GM21367 (cell line): ENCODE measurements around the gene IP6K1.
"Not testable (repeated sequence)": the region's sequence is repeated elsewhere in the genome, so short reads cannot be mapped to it uniquely, and the experiment has no call there.

Experiments
- ATAC-seq: cut with Tn5 transposase; IDR thresholded peaks from one replicate; pipeline ENCODE4 v1.9.1; 2021; ENCODE audit not compliant: unreplicated experiment

The IP6K1 gene

DNA sequence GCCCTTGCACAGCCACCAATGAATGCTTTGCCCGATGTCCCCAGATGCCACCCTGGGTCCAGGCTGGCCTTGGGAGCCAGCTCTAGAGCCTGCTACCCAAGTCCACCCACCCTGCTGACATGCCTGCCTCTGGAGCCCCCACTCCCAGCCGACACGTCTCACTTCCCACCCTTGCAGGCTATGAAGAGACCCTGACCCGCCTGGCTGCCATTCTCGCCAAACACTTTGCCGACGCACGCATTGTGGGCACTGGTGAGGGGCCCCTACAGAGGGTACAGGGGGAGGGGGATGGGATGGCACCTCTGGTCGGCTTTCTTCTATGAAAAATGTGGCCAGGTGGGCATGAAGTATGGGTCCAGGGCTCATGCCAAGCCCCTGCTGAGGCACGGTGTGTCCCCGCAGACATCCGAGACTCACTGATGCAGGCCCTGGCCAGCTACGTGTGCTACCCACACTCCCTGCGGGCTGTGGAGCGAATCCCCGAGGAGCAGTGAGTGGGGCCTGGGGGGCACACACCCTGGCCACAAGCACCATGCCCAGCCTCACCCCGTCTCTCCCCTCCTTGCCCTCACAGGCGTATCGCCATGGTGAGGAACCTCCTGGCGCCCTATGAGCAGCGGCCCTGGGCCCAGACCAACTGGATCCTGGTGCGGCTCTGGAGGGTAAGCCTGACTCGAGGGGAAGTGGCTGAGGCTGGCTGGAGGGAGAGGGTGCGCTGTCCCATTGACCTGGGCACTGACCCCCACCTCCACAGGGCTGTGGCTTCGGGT, 72.8 kb downstream of the IP6K1 start:
- ATAC-seq = no peak

DNA sequence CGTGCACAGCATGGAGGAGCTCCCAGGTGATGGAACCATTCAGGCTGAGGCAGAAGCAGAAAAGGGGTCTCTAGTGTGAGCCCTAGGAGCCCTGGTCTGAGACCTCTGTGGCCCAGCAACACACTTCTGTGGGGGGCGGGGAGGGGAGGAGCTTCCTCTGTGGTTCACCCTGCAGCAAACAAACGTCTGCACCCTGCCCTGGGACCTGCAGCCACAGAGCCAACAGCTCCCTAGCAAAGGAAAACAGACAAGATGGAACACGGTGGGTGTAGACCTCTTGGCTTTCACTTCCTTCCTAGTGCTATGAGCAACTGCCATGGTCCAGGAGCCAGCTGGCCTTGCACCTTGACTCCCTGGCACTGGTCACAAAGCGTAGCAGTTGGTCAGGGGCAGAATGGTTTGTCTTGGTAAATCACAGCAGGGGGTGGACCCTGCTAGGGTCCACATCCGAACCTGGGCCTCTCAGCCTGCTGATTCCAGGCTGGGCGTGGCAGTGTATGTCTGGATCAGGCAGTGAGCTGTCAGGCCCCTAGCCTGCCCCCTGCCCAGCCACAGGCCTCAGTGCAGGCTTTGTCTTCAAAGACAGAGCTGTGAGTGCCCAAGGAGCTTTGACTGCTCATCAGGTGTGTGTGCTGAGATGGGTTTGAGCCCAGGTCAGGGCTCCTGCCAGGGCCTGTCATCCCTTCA, 73.6 kb downstream of the IP6K1 start:
- ATAC-seq = no peak

DNA sequence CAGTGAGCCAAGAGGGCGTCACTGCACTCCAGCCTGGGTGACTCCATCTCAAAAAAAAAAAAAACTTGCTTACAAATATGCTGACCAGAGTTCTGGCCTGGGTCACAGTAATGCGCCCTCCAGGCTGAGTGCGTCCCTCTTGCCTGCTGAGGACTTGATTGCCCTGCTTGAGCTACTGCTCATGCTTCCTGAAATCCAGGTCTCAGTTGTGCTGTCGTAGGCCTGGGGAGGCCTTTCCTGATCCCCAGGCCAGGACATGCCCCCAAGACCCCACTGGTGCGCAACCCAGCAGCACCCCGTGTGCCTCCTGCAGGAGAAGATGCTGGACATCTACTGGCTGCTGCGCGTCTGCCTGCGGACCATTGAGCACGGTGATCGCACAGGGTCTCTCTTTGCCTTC, 74.2 kb downstream of the IP6K1 start:
- ATAC-seq = no peak

DNA sequence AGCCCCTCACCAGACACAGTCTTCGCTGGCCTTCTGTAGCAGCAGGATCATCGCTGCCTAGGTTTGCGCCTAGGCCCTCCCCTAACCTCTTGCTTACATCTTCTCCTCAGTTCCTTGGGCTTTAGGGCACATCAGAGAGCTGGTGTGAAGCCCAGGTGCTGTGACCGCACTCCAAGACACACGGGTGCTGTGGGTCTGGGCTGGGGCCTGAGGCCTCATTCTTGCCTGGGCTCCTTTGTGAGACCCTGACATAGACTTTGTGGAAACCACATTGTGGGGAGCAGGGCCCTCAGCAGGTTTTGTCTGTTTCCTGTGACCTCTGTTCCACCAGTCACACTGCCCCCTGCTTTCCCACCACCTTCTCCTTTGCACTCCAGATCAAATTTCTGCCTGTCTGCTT, 74.9 kb downstream of the IP6K1 start:
- no peak for ATAC-seq

DNA sequence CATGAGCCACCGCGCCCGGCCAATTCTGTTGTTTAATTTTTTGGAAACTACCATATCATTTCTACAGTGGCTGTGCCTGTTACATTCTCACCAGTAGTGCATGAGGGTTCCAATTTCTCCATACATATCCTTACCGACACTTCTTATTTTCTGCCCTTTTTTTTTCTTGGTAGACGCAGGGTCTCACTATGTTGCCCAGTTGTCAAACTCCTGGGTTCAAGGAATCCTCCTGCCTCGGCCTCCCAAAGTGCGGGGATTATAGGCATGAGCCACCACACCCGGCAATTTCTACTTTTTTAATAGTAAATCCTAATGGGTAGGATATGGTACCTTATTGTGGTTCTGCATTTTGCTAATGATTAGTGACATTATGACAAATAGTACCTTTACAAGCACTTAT, 76.5 kb downstream of the IP6K1 start:
- no peak for ATAC-seq

DNA sequence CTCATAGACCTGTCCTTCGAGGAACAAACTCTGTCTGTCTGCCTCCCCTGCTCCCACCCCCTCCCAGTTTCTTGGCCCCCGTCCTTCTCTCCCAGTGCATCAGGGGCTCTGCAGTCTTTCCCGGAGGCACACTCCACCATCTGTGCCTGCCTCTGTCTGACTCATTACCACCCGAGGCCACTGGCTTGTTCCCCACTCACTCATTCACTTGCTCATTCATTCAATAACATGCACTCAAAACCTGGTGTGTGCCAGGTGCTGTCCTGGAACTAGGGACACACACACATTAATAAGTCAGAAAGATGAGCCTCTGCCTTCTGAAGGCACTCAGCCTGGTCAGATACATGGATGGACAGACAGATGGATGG, 79.2 kb downstream of the IP6K1 start:
- no peak for ATAC-seq

DNA sequence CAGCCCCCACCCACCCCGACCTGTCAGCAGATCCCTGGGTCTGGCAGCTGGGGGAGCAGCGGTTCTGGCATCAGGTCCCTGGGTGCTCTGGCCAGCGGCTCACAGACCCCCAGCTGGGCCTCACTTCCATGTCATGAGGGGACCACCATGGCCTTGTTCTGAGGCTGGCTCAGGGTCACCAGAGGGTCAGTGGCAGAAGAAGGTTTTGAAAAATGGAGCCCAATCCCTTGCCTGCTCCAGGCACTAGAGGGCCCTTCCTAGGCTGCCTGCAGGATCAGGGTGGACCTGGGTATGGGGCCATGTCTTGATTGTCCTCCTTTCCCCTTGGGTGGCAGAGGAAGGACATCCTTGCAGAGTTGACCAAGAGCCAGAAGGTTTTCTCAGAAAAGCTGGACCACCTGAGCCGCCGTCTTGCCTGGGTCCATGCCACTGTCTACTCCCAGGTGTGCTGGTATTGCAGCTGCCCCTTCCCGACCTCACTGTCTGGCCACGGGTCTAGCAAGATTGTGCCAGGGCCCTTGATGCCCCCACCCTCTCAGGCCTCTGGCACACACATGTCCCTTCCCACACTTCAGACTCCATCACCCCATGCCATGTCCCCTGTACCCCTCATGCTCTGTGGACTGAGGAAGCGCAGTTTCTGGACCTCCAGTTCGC, 79.8 kb downstream of the IP6K1 start:
- ATAC-seq = no peak

DNA sequence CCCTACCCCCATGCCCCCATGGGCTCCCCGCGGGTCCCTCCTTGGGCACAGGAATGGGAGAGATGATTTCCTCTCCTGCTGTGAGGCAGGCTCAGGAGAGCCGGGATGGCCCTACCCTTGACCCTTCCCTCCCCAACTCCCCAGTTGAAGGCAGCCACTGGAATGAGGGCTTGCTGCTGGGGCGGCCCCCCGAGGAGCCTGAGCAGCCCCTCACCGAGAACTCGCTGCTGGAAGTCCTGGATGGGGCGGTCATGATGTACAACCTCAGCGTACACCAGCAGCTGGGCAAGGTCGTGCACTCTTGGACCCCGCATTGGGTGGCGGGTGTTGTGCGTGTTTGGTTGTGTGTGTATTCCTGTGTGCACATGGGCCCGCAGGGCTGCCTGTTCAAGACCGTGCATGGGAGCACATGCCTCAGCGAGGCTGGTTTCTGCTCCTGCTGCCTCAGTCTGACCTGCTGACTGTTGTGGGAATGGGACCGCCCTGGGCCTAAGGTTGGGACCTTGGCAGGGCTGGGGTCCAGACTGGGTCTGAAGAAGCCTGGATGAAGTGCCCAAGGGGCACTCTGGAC, 80.9 kb downstream of the IP6K1 start:
- no peak for ATAC-seq

DNA sequence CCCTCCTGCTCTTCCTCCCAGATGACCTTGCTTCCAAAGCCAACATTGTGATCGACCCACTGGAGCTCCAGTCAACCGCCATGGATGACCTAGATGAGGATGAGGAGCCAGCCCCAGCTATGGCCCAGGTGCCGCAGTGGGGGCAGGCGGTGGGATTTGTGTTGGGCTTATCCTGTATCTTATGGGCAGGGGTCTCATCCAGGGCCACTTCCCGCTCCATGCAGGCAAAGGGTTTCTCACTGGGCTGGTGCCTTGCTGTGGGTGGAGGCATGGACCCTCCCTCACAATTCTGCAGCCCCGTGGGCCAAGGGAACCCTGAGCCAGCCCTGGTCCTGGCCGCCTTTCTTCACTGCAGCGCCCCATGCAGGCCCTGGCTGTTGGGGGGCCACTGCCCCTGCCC, 81.7 kb downstream of the IP6K1 start:
- no peak for ATAC-seq

DNA sequence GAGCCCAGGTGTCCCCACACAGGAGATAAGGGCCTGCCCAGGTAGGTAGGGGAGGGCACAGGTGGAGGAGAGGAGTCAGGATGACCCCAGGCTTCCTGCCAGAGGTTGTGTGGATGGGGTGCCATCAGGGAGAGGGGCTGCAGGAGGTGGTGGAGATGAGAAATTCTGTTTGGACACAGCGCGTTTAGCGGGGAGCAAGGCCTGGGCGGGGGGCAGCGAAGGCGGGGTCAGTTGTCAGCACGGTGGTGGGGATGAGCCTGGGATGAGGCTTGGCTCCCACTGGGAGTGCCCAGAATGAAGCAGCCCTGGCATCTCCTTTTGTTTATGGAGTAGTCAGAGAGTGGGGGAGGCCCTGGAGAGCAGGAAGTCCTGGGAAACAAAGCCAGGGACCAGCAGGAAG, 82.4 kb downstream of the IP6K1 start:
- no peak for ATAC-seq

DNA sequence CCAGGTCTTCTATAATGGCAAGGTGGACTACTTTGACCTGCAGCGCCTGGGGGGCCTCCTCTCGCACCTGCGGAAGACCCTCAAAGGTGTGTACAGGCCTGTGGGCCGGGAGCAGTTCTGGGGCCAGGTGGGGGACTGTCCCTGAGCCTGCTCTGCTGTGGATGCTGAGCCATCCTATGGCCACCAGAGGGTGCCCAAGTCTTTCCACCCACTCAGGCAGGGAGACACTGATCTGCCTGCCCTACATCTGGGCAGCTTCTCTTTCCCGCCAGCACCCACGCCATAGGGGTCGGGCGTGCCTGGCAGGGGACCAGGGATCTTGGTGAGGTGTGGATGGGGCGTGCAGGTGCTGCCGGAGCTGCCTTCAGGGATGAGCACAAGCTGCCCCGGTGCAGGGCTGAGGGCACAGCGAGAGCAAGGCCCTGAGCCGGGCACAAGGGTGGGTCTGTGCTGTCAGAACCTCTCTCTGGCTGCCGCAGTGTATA, 82.9 kb downstream of the IP6K1 start:
- ATAC-seq = peak; percentile 48

DNA sequence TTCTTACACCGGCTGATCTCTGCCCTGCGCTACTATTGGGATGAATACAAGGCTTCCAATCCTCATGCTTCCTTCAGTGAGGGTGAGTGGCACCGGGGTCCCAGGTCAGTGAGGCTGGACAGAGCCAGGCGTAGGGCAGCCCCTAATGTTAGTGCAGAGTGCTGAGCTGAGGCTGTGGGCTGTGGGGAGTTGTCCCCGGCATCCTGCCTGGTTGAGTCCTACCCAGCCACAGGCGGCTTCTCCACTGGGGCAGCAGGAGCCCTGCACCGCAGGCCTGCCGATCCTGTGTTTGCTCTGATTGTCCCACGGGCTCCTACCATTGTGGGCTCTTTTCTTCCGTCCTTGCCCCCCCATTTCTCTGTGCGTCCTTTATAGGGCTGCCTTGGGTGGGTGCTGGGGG, 83.7 kb downstream of the IP6K1 start:
- no peak for ATAC-seq

DNA sequence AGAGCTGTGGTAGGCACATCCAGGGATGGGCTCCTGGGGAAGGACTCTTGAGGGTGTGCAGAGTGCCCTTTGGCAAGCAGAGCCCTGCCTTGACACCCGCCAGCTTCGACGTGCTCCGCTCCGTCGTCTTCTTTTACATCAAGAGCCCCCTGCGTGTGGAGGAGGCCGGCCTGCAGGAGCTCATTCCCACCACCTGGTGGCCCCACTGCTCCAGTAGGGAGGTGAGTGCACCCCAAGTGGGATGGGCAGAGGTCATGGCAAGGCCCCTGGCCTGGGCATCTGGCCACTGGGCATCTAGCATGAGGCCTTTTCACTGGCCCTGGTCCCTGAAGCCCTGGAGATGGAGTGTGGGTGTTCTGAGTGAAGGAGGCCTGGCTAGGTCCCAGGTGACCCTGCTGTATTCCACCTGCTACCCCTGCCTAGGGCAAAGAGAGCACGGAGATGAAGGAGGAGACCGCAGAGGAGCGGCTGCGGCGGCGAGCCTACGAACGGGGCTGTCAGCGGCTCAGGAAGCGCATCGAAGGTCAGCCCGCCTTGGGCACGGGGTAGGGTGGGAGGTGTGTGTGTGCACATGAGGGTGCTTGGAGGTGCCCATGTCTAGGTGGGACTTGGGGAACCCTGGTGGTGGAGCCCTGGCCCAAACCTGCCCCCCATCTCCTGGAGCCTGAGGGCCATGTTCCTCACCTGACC, 84.8 kb downstream of the IP6K1 start:
- no peak for ATAC-seq

DNA sequence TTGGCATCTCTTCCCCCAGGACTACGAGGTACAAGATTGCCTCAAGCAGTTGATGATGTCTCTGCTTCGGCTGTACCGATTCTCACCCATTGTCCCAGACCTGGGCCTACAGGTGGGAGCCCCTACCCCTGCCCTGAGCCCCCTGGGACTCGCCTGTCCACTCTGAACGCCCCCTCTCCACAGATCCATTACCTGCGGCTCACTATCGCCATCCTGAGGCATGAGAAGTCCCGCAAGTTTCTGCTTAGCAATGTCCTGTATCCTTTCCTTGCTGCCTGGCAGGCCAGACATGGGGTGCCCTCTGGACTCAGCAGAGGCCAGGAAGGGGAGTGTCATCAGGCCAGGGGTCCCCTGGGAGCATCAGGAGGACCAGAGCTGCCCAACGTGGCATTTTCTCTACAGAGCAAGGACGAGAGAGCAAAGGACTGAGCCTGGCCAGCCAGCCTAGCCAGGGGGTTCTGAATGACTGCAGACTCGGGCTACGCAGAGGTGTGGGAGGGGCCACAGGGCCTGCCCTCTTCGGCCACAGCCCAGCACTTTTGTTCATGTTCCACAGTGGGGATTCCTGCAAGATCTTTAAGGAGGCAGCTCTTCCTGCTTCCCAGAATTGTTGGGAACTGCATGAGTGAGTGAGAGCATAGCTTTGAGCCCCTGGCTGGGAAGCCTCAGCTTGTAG, 85.8 kb downstream of the IP6K1 start:
- no peak for ATAC-seq

DNA sequence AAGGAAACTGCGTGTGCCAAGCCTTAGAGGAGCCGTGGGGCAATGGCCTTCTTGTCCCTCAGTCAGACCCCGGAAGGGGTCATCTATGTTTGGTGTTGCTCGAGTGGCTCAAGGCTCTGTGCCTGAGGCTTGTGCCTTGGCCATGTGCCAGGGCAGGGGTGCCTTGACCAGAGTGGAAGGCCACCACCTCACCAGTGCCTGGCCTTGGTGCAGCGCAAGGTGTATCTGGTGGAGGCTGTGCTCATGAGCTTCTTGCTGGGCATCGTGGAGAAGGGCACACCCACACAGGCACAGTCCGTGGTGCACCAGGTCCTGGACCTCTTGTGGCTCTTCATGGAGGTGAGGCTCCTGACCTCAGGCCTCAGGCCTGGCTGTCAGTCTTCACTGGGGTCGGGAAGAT, 86.3 kb downstream of the IP6K1 start:
- ATAC-seq = no peak

DNA sequence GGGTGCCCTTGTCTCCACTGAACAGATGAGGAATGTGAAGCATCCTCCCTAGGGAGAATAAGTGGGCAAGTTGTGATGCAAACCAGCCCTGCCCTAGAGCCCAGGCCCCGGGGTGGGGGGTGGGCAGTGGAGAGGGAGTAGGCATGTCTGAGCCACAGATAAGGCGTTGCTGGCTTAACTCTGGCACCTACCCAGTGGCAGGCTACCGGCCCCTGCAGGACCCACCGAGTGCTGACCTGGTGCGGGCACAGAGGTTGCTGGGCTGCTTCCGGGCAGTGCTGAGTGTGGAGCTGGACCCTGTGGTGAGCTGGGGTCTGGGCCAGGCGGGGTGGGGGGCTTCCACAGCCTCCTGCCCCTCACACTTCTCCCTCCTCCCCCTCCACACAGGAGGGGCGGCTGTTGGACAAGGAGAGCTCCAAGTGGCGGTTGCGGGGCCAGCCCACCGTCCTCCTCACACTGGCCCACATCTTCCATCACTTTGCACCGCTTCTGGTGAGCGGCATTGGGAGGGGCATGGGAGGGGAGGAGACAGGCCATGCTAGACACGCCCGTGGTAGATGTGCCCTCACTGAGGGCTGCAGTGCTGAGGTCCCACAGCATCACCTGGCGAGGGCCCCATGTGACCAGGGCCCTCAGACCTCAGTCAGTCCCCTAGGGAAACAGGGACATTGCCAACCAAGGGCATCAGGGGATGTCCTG, 86.9 kb downstream of the IP6K1 start:
- ATAC-seq = no peak

DNA sequence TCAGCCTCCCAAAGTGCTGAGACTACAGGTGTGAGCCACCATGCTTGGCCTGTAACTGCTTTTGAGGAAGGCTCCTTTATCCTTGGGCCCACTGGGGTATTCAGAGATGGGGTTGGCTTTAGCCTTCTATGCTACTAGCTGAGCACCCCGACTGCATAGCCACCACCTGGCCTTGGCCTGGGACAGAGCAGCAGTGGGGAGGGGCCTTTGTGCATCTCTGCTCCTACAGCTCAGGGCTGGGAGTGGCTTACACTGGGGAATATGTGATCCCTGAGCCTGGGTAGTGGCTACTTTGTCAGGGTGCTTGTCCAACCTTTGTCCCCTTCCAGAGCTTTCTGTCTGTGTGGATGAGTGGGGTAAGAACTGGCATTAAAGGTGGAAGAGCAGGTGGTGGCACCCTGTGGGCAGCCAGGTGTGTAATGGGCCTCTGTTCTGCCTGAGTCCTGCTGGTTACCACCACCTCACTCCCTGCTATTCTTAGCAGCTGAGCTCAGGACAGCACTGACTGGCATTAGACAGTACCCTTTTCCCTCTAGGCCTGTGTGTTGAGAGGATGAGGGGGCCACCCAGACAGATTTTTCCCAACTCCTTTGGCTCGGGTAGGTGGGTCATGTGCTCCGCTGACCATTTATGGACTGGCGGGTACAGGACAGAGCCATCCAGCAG, 90.9 kb downstream of the IP6K1 start:
- not testable (repeated sequence) for ATAC-seq

DNA sequence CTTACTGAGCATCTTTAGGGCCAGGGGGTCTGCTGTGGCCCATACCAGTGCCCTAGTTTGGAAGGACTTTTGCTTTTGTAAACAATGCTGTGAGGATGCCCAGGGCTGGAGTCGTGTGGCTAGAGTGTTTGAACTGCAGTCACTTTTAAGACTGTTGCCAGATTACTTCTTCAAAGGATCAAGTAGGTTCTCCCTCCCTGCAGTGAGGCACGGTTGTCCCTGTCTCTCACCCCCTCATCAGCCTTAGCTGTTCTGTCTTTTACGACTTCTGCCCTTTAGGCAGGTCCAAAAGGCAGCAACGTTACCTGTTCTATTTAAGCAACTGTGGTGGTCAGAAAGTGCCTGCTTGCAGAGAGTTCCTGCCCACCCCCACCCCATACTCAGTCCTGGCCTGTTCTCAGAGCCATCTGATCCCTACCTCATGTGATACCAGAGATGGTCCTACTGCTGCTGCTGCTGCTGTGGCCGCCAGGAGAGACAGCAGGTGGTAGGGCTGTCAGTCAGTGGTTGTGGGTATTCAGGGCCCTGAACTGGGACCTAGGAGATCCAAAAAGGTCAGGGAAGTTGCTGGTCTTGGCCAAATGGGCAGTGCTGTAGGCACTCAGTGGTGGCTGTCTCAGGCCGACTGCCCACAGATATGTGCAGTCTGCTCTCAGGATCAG, 91.8 kb downstream of the IP6K1 start:
- not testable (repeated sequence) for ATAC-seq

DNA sequence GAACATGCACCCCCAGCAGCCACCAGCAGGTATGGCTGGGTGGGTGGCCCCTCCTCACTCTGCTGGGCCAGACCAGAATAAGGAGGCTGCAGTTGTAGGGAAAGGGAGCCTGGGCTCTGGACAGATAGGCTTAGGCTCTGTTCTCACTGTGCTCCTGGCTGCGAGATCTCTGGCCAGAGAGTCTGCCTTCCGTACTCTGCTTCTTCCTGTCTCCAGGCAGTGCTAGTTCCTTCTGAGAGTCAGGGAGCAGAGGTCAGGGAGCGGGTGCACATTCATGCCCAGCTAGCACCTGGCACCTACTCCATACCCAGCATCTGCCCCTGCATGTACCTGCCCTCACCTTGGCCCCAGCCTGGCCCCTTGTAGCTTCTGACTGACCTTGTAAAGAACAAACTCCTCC, 94.9 kb downstream of the IP6K1 start:
- ATAC-seq = not testable (repeated sequence)
